HEK293 (cell line): ENCODE data around the gene CBY1.

Source experiments
- CTCF ChIA-PET: fragments of 350-600 bp; formaldehyde crosslinking; extraction: SDS; loops from one replicate; lab custom pipeline; 2021; ENCODE audit warnings: antibody characterized with exemption; lab: Yijun Ruan, JAX
- POLR2A ChIA-PET: fragments of 300-600 bp; formaldehyde crosslinking; extraction: SDS; loops from one replicate; lab custom pipeline; 2020; ENCODE audit warnings: antibody characterized with exemption, inconsistent platforms; lab: Yijun Ruan, JAX
- H3K27ac ChIP-seq: fragments of 200-500 bp; sonication (Bioruptor generic); 2 replicates; pipeline ENCODE4 v1.5.1; 2014; ENCODE audit warnings: low read depth, low read length, control low read depth, inconsistent platforms; ENCODE audit errors: extremely low read depth
- H3K36me3 ChIP-seq, 2 experiments: fragments of 200-500 bp in 1 of 2; sonication (Bioruptor generic) in 1 of 2; 1 replicate in 1 of 2; 2 replicates in 1 of 2; pipeline ENCODE4 v1.5.1; 2014 to 2017; ENCODE audit warnings: inconsistent platforms in 2 of 2, low read length in 2 of 2; ENCODE audit not compliant: control insufficient read depth in 2 of 2, insufficient read depth in 1 of 2
- H3K4me1 ChIP-seq: fragments of 200-500 bp; sonication (Bioruptor generic); 2 replicates; pipeline ENCODE4 v1.5.1; 2014; ENCODE audit warnings: mild to moderate bottlenecking, low read length, inconsistent platforms; ENCODE audit not compliant: control insufficient read depth, insufficient read depth
- H3K4me3 ChIP-seq: 2 replicates; pipeline ENCODE4 v1.5.1; 2011; ENCODE audit warnings: low read depth, mild to moderate bottlenecking, control low read depth, low read length, moderate library complexity
- H3K9me3 ChIP-seq: fragments of 200-500 bp; sonication (Bioruptor generic); 2 replicates; pipeline ENCODE4 v1.5.1; 2014; ENCODE audit warnings: low read depth, low read length, inconsistent platforms; ENCODE audit not compliant: control insufficient read depth, insufficient read depth
- EGR2 ChIP-seq: fragments of 450-650 bp; formaldehyde crosslinking; IDR thresholded peaks from 2 replicates; pipeline ENCODE4 v1.5.1; 2016; ENCODE audit warnings: low read depth, missing biosample characterization, missing genetic modification characterization
- GFI1B ChIP-seq: fragments of 450-650 bp; formaldehyde crosslinking; IDR thresholded peaks from 2 replicates; pipeline ENCODE4 v1.5.1; 2016; ENCODE audit warnings: missing biosample characterization, missing genetic modification characterization
- HOXD13 ChIP-seq: sonication (generic); formaldehyde crosslinking; IDR thresholded peaks from 2 replicates; pipeline ENCODE4 v1.8.0; 2022; ENCODE audit warnings: missing genetic modification reagents, borderline replicate concordance
- KLF1 ChIP-seq: fragments of 450-650 bp; formaldehyde crosslinking; IDR thresholded peaks from 2 replicates; pipeline ENCODE4 v1.5.1; 2016; ENCODE audit warnings: missing biosample characterization, missing genetic modification characterization
- PRDM1 ChIP-seq: fragments of 450-650 bp; formaldehyde crosslinking; IDR thresholded peaks from 2 replicates; pipeline ENCODE4; 2016; ENCODE audit warnings: missing biosample characterization, missing genetic modification characterization
- SCRT1 ChIP-seq: fragments of 450-650 bp; formaldehyde crosslinking; IDR thresholded peaks from 2 replicates; pipeline ENCODE4 v1.5.1; 2016; ENCODE audit warnings: missing biosample characterization, missing genetic modification characterization, borderline replicate concordance
- ZBTB17 ChIP-seq: fragments of 450-650 bp; formaldehyde crosslinking; IDR thresholded peaks from 2 replicates; pipeline ENCODE4 v1.5.1; 2016; ENCODE audit warnings: missing biosample characterization, missing genetic modification characterization
- ZBTB21 ChIP-seq: fragments of 450-650 bp; formaldehyde crosslinking; IDR thresholded peaks from 2 replicates; pipeline ENCODE4 v1.5.1; 2017; ENCODE audit warnings: missing biosample characterization, missing genetic modification characterization
- ZFP41 ChIP-seq: fragments of 450-650 bp; formaldehyde crosslinking; IDR thresholded peaks from 2 replicates; pipeline ENCODE4 v1.5.1; 2016; ENCODE audit warnings: missing biosample characterization, missing genetic modification characterization, borderline replicate concordance
- ZNF133 ChIP-seq: fragments of 450-650 bp; formaldehyde crosslinking; IDR thresholded peaks from 2 replicates; pipeline ENCODE4 v1.5.1; 2016; ENCODE audit warnings: missing biosample characterization, missing genetic modification characterization
- ZNF155 ChIP-seq: fragments of 450-650 bp; formaldehyde crosslinking; IDR thresholded peaks from 2 replicates; pipeline ENCODE4 v1.5.1; 2016; ENCODE audit warnings: missing biosample characterization, missing genetic modification characterization
- ZNF16 ChIP-seq: fragments of 450-650 bp; formaldehyde crosslinking; IDR thresholded peaks from 2 replicates; pipeline ENCODE4 v1.5.1; 2016; ENCODE audit warnings: low read depth, missing biosample characterization, missing genetic modification characterization
- ZNF169 ChIP-seq: fragments of 450-650 bp; formaldehyde crosslinking; IDR thresholded peaks from 2 replicates; pipeline ENCODE4 v1.5.1; 2016; ENCODE audit warnings: missing biosample characterization, missing genetic modification characterization
- ZNF2 ChIP-seq: fragments of 450-650 bp; formaldehyde crosslinking; IDR thresholded peaks from 2 replicates; pipeline ENCODE4 v1.5.1; 2016; ENCODE audit warnings: missing biosample characterization, missing genetic modification characterization
- ZNF266 ChIP-seq: fragments of 450-650 bp; formaldehyde crosslinking; IDR thresholded peaks from 2 replicates; pipeline ENCODE4 v1.5.1; 2016; ENCODE audit warnings: missing biosample characterization, missing genetic modification characterization, low read depth
- ZNF302 ChIP-seq: fragments of 450-650 bp; formaldehyde crosslinking; IDR thresholded peaks from 2 replicates; pipeline ENCODE4 v1.5.1; 2016; ENCODE audit warnings: missing biosample characterization, missing genetic modification characterization, low read depth
- ZNF341 ChIP-seq: fragments of 450-650 bp; formaldehyde crosslinking; IDR thresholded peaks from 2 replicates; pipeline ENCODE4; 2016; ENCODE audit warnings: low read depth, missing biosample characterization, missing genetic modification characterization
- ZNF366 ChIP-seq: fragments of 450-650 bp; formaldehyde crosslinking; conservative IDR thresholded peaks from 2 replicates; pipeline ENCODE4 v1.5.1; 2016; ENCODE audit warnings: missing biosample characterization, missing genetic modification characterization
- ZNF423 ChIP-seq: fragments of 450-650 bp; formaldehyde crosslinking; IDR thresholded peaks from 2 replicates; pipeline ENCODE4 v1.5.1; 2016; ENCODE audit warnings: missing biosample characterization, missing genetic modification characterization
- ZNF501 ChIP-seq: fragments of 450-650 bp; formaldehyde crosslinking; IDR thresholded peaks from 2 replicates; pipeline ENCODE4 v1.5.1; 2016; ENCODE audit warnings: missing biosample characterization, missing genetic modification characterization
- ZNF560 ChIP-seq: fragments of 450-650 bp; formaldehyde crosslinking; IDR thresholded peaks from 2 replicates; pipeline ENCODE4 v1.5.1; 2017; ENCODE audit warnings: missing biosample characterization, missing genetic modification characterization, borderline replicate concordance
- ZNF596 ChIP-seq: fragments of 450-650 bp; IDR thresholded peaks from 2 replicates; pipeline ENCODE4 v1.5.0; 2018; ENCODE audit warnings: missing biosample characterization, mild to moderate bottlenecking, missing genetic modification characterization, moderate library complexity
- ZNF610 ChIP-seq: fragments of 450-650 bp; formaldehyde crosslinking; IDR thresholded peaks from 2 replicates; pipeline ENCODE4 v1.5.1; 2016; ENCODE audit warnings: missing biosample characterization, missing genetic modification characterization, borderline replicate concordance
- ZNF670 ChIP-seq: fragments of 450-650 bp; formaldehyde crosslinking; IDR thresholded peaks from 2 replicates; pipeline ENCODE4 v1.5.1; 2016; ENCODE audit warnings: missing biosample characterization, missing genetic modification characterization, low read depth
- ZNF707 ChIP-seq: fragments of 450-650 bp; formaldehyde crosslinking; IDR thresholded peaks from 2 replicates; pipeline ENCODE4 v1.5.1; 2016; ENCODE audit warnings: missing biosample characterization, missing genetic modification characterization
- ZNF777 ChIP-seq: fragments of 450-650 bp; formaldehyde crosslinking; IDR thresholded peaks from 2 replicates; pipeline ENCODE4 v1.5.1; 2017; ENCODE audit warnings: missing biosample characterization, missing genetic modification characterization, borderline replicate concordance
- ZXDB ChIP-seq: fragments of 450-650 bp; formaldehyde crosslinking; IDR thresholded peaks from 2 replicates; pipeline ENCODE4 v1.5.1; 2016; ENCODE audit warnings: missing biosample characterization, missing genetic modification characterization
- TF ChIP-seq, protein P1 (sequence below): fragments of 450-650 bp; formaldehyde crosslinking; optimal IDR thresholded peaks from 2 replicates; pipeline ENCODE3; 2016; ENCODE audit warnings: missing biosample characterization, mild to moderate bottlenecking, missing genetic modification characterization
- TF ChIP-seq, protein P2 (sequence below): fragments of 450-650 bp; formaldehyde crosslinking; IDR thresholded peaks from 2 replicates; pipeline ENCODE4 v1.5.1; 2017; ENCODE audit warnings: missing biosample characterization, missing genetic modification characterization
- TF ChIP-seq, protein P3 (sequence below): fragments of 450-650 bp; formaldehyde crosslinking; IDR thresholded peaks from 2 replicates; pipeline ENCODE4 v1.5.1; 2016; ENCODE audit warnings: missing biosample characterization, missing genetic modification characterization
- TF ChIP-seq, protein P4 (sequence below): IDR thresholded peaks from 2 replicates; pipeline ENCODE4 v1.6.1; 2011; ENCODE audit warnings: mild to moderate bottlenecking, low read depth, low read length, borderline replicate concordance
- TF ChIP-seq, protein P5 (sequence below): fragments of 450-650 bp; formaldehyde crosslinking; IDR thresholded peaks from 2 replicates; pipeline ENCODE4 v1.5.1; 2016; ENCODE audit warnings: missing biosample characterization, missing genetic modification characterization

The CBY1 gene

DNA sequence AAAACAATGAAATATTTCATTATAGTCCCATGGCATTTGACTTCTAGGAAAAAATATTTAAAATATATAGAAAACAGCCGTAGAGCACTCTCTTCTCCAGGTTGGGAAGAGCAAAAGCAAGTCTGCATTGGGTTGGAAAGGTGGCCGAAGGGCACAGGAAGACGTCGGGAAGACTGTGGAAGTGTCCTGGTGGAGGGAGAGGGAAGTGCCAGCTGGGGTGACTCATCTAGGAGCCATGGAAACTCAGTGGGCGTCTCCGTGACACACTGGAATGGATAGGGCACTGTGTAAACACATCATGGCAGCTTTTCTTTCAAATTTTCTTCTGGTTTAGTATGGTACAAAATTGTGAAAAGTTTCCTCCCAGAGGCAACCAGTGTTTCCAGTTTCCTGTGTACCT is 62.0 kb downstream of the CBY1 start (continued):
- TF ChIP-seq, protein P1, sequence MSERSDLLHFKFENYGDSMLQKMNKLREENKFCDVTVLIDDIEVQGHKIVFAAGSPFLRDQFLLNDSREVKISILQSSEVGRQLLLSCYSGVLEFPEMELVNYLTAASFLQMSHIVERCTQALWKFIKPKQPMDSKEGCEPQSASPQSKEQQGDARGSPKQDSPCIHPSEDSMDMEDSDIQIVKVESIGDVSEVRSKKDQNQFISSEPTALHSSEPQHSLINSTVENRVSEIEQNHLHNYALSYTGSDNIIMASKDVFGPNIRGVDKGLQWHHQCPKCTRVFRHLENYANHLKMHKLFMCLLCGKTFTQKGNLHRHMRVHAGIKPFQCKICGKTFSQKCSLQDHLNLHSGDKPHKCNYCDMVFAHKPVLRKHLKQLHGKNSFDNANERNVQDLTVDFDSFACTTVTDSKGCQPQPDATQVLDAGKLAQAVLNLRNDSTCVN (tag by site-specific recombination), result no peak
- TF ChIP-seq ZBTB21 (tag by site-specific recombination), result no peak
- no peak for TF ChIP-seq ZNF155 (tag by site-specific recombination)
- TF ChIP-seq EGR2 (tag by site-specific recombination), result peak; percentile 74; the same call in 1 of the 2 replicates
- no peak for TF ChIP-seq ZBTB17 (tag by site-specific recombination)
- TF ChIP-seq ZNF670 (tag by site-specific recombination), result no peak
- TF ChIP-seq ZNF596 (tag by site-specific recombination), result no peak
- no peak; the same call in 1 of the 2 replicates for TF ChIP-seq KLF1 (tag by site-specific recombination)
- TF ChIP-seq ZNF2 (tag by site-specific recombination), result no peak
- TF ChIP-seq, protein P2, sequence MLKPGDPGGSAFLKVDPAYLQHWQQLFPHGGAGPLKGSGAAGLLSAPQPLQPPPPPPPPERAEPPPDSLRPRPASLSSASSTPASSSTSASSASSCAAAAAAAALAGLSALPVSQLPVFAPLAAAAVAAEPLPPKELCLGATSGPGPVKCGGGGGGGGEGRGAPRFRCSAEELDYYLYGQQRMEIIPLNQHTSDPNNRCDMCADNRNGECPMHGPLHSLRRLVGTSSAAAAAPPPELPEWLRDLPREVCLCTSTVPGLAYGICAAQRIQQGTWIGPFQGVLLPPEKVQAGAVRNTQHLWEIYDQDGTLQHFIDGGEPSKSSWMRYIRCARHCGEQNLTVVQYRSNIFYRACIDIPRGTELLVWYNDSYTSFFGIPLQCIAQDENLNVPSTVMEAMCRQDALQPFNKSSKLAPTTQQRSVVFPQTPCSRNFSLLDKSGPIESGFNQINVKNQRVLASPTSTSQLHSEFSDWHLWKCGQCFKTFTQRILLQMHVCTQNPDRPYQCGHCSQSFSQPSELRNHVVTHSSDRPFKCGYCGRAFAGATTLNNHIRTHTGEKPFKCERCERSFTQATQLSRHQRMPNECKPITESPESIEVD, result no peak
- TF ChIP-seq ZNF366, result peak; percentile 39; the same call in 1 of the 2 replicates
- TF ChIP-seq ZNF341 (tag by site-specific recombination), result peak; percentile 26; the same call in 1 of the 2 replicates
- TF ChIP-seq ZNF707 (tag by site-specific recombination), result no peak
- TF ChIP-seq, protein P3, sequence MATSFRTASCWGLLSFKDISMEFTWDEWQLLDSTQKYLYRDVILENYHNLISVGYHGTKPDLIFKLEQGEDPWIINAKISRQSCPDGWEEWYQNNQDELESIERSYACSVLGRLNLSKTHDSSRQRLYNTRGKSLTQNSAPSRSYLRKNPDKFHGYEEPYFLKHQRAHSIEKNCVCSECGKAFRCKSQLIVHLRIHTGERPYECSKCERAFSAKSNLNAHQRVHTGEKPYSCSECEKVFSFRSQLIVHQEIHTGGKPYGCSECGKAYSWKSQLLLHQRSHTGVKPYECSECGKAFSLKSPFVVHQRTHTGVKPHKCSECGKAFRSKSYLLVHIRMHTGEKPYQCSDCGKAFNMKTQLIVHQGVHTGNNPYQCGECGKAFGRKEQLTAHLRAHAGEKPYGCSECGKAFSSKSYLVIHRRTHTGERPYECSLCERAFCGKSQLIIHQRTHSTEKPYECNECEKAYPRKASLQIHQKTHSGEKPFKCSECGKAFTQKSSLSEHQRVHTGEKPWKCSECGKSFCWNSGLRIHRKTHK, result no peak
- TF ChIP-seq ZNF169 (tag by site-specific recombination), result no peak
- TF ChIP-seq PRDM1 (tag by site-specific recombination), result peak; percentile 70; the same call in 1 of the 2 replicates
- no peak; the same call in 1 of the 2 replicates for TF ChIP-seq ZNF777 (tag by site-specific recombination)
- TF ChIP-seq HOXD13 (CRISPR knock-in tag), result no peak
- no peak for TF ChIP-seq ZNF560

DNA sequence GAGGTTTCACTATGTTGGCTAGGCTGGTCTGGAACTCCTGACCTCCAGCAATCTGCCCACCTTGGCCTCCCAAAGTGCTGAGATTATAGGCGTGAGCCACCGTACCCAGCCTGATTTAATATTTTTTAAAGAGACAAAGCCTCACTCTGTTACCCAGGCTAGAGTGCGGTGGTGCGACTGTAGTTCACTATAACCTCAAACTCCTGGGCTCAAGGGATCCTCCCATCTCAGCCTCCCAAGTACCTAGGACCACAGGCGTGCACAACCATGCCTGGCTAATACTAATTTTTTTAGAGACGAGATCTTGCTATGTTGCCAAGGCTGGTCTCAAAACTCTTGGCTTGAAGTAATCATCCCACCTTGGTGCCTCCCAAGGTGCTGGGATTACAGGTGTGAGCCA is 62.8 kb downstream of the CBY1 start:
- Histone ChIP-seq H3K27ac (no peak overlapping the region), H3K4me3 (no peak overlapping the region), H3K4me1 (peaks cover 12% of the 10 kb centered on the region), H3K9me3 (no peaks in the 10 kb centered on the region), H3K36me3 (peaks cover 30 to 81% of the 10 kb centered on the region in 2 experiments)
- CTCF ChIA-PET, result interaction anchor here (1.1 to 2.7 kb wide), 3 partner anchors 12 to 37 kb away, joined by 4 to 19 read pairs (median 5); partner anchors contain the start of gene TOMM22
- POLR2A ChIA-PET, result interaction anchor here (0.7 kb wide), 1 partner anchor 12 kb away, joined by 8 read pairs; no protein-coding TSS in a partner anchor
- TF ChIP-seq ZNF302, result no peak
- no peak for TF ChIP-seq ZFP41 (tag by site-specific recombination)
- TF ChIP-seq SCRT1 (tag by site-specific recombination), result no peak
- no peak for TF ChIP-seq ZNF610 (tag by site-specific recombination)
- no peak for TF ChIP-seq ZNF501 (tag by site-specific recombination)
- TF ChIP-seq, protein P4, sequence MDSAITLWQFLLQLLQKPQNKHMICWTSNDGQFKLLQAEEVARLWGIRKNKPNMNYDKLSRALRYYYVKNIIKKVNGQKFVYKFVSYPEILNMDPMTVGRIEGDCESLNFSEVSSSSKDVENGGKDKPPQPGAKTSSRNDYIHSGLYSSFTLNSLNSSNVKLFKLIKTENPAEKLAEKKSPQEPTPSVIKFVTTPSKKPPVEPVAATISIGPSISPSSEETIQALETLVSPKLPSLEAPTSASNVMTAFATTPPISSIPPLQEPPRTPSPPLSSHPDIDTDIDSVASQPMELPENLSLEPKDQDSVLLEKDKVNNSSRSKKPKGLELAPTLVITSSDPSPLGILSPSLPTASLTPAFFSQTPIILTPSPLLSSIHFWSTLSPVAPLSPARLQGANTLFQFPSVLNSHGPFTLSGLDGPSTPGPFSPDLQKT, result no peak
- TF ChIP-seq ZNF133, result no peak
- TF ChIP-seq ZNF266 (tag by site-specific recombination), result no peak
- TF ChIP-seq, protein P5, sequence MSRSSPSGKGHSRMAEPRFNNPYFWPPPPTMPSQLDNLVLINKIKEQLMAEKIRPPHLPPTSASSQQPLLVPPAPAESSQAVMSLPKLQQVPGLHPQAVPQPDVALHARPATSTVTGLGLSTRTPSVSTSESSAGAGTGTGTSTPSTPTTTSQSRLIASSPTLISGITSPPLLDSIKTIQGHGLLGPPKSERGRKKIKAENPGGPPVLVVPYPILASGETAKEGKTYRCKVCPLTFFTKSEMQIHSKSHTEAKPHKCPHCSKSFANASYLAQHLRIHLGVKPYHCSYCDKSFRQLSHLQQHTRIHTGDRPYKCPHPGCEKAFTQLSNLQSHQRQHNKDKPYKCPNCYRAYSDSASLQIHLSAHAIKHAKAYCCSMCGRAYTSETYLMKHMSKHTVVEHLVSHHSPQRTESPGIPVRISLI (tag by site-specific recombination), result no peak
- no peak for TF ChIP-seq ZNF16 (tag by site-specific recombination)
- no peak for TF ChIP-seq GFI1B (tag by site-specific recombination)
- TF ChIP-seq ZNF423, result no peak
- TF ChIP-seq ZXDB (tag by site-specific recombination), result no peak
